ENCODE measurements around the gene EXOC6B.

DNA sequence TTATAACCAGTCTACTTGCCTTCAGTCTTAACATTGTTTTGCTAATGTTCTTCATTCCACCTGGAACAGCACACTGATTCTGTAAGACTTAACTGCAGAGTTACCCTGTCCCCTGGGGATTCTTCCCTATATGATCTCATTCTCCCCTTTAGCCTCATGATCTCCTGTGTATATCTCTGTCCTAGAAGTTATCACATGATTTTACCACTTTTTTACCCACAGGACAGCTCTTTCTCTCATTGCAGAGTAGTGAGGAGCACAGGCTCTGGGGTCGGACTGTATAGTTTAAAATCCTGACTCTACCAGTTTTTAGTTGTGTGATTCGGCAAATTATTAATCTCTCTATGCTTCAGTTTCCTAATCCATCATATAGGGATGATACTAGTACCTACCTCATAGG lies 14.2 kb upstream of the EXOC6B start:
- TF ChIP-seq, protein P1, sequence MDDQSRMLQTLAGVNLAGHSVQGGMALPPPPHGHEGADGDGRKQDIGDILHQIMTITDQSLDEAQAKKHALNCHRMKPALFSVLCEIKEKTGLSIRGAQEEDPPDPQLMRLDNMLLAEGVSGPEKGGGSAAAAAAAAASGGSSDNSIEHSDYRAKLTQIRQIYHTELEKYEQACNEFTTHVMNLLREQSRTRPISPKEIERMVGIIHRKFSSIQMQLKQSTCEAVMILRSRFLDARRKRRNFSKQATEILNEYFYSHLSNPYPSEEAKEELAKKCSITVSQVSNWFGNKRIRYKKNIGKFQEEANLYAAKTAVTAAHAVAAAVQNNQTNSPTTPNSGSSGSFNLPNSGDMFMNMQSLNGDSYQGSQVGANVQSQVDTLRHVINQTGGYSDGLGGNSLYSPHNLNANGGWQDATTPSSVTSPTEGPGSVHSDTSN (CRISPR knock-in tag; IDR thresholded peaks at IDR 0.05) = no peak
- TF ChIP-seq GLI4 (tag by site-specific recombination; IDR thresholded peaks at IDR 0.05) (no peak), CTCF (tag by site-specific recombination; IDR thresholded peaks at IDR 0.05) (no peak), ZBTB8A (tag by site-specific recombination; IDR thresholded peaks at IDR 0.05) (no peak), BCL11A (tag by site-specific recombination; IDR thresholded peaks at IDR 0.05; ENCODE audit: low read depth) (no peak), PRDM10 (tag by site-specific recombination; IDR thresholded peaks at IDR 0.05) (no peak), ZNF623 (tag by site-specific recombination; IDR thresholded peaks at IDR 0.05) (no peak), ZSCAN4 (tag by site-specific recombination; IDR thresholded peaks at IDR 0.05) (no peak)
- TF ChIP-seq, protein P2, sequence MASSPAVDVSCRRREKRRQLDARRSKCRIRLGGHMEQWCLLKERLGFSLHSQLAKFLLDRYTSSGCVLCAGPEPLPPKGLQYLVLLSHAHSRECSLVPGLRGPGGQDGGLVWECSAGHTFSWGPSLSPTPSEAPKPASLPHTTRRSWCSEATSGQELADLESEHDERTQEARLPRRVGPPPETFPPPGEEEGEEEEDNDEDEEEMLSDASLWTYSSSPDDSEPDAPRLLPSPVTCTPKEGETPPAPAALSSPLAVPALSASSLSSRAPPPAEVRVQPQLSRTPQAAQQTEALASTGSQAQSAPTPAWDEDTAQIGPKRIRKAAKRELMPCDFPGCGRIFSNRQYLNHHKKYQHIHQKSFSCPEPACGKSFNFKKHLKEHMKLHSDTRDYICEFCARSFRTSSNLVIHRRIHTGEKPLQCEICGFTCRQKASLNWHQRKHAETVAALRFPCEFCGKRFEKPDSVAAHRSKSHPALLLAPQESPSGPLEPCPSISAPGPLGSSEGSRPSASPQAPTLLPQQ (tag by site-specific recombination; IDR thresholded peaks at IDR 0.05) = no peak
